HG03103 (cell line): ENCODE measurements around the gene LCA5.
"Not testable (repeated sequence)": the region's sequence is repeated elsewhere in the genome, so short reads cannot be mapped to it uniquely, and the experiment has no call there.

Source experiments
- ATAC-seq: cut with Tn5 transposase; IDR thresholded peaks from one replicate; pipeline ENCODE4 v1.9.1; 2021; ENCODE audit warnings: low read depth; ENCODE audit not compliant: unreplicated experiment

LCA5 gene

GRCh38 chr6:79468116-79468515, 69.1 kb downstream of the LCA5 start:
- ATAC-seq: no peak

- no peak for ATAC-seq
Measured at GRCh38 chr6:79467716-79468115, 69.5 kb downstream of the LCA5 start.

- ATAC-seq: no peak
Measured at GRCh38 chr6:79466207-79466834, 70.9 kb downstream of the LCA5 start.

- ATAC-seq: no peak
Measured at GRCh38 chr6:79465381-79465780, 71.8 kb downstream of the LCA5 start.

GRCh38 chr6:79463621-79464050, 73.6 kb downstream of the LCA5 start:
- ATAC-seq: no peak

GRCh38 chr6:79461205-79461604, 76.0 kb downstream of the LCA5 start:
- no peak for ATAC-seq

GRCh38 chr6:79455446-79455845, 81.8 kb downstream of the LCA5 start:
- ATAC-seq: no peak

- no peak for ATAC-seq
Measured at GRCh38 chr6:79453558-79454042, 83.6 kb downstream of the LCA5 start.

- ATAC-seq: no peak
Measured at GRCh38 chr6:79450984-79451383, 86.2 kb downstream of the LCA5 start.

- no peak for ATAC-seq
Measured at GRCh38 chr6:79446006-79446405, 91.2 kb downstream of the LCA5 start.

- not testable (repeated sequence) for ATAC-seq
Measured at GRCh38 chr6:79443876-79444275, 93.4 kb downstream of the LCA5 start.

GRCh38 chr6:79441192-79441591, 96.0 kb downstream of the LCA5 start:
- no peak for ATAC-seq

- ATAC-seq: no peak
Measured at GRCh38 chr6:79440598-79440997, 96.6 kb downstream of the LCA5 start.

GRCh38 chr6:79438030-79438429, 99.2 kb downstream of the LCA5 start:
- ATAC-seq: no peak

GRCh38 chr6:79436241-79436640, 101.0 kb downstream of the LCA5 start:
- no peak for ATAC-seq

GRCh38 chr6:79435746-79436145, 101.5 kb downstream of the LCA5 start:
- ATAC-seq: no peak
